Renal cortical epithelial cell (primary cell): ENCODE measurements around the gene NPEPL1. TPM values are rescaled to one million over a fixed set of nuclear protein-coding genes. Genes with fewer than 3 reads are reported as not detected.
"Not testable (repeated sequence)": the region's sequence is repeated elsewhere in the genome, so short reads cannot be mapped to it uniquely, and the experiment has no call there.

Experiments
- DNase-seq: peaks from one replicate; pipeline ENCODE4 v3.0.0-alpha.2; 2011; ENCODE audit warnings: low read depth
- total RNA-seq: library from RNA; depleted of rRNA; stranded (reverse); fragments of >200 nt; gene quantifications from 2 replicates; pipeline ENCODE4 v1.2.3, GENCODE V29; 2014

NPEPL1 gene
- total RNA-seq, 1 donor from 2014 or later: 19.5 TPM

DNA sequence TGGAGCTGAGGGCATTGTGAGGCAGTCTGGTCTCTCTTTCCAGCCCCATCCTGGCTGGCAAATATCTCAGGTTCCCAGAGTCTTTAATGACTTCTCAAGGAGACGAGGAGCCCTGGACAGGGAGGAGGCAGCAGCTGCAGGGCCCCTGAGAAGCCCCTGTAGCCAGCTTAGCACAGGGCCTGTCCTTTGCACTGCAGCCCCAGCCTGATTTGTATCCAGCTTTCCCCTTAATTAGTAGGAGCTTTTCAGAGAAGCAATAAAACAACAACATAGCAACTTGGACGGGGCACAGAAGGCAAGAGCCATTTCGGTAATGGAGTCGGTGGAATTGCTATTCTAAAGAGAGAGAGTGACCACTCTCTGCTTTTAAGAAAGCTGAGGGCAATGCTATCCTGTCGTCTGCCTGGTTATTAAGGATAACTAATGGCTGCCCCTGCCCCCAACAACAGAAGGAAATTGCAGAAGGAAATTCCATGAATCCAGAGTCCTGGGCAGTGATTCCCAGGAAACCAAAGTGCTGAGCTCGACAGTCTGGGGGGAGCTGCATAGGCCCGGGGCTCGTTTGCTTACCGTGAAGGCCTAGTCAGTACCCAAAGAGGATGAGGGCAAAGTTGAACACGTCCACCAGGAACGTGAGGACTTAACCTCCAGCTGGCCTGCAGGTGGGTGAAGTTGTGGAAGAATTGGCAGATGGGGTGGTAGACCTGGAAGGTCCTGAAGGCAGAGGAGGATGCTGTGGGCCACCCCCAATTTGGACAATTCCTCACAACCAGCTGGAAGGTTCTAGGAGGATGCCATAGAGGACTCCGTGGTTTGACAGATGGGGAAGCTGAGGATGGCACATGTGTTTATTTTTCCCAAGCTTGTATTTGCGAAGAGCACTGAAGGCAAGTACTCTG lies 50.3 kb downstream of the NPEPL1 start:
- no peak for DNase-seq

DNA sequence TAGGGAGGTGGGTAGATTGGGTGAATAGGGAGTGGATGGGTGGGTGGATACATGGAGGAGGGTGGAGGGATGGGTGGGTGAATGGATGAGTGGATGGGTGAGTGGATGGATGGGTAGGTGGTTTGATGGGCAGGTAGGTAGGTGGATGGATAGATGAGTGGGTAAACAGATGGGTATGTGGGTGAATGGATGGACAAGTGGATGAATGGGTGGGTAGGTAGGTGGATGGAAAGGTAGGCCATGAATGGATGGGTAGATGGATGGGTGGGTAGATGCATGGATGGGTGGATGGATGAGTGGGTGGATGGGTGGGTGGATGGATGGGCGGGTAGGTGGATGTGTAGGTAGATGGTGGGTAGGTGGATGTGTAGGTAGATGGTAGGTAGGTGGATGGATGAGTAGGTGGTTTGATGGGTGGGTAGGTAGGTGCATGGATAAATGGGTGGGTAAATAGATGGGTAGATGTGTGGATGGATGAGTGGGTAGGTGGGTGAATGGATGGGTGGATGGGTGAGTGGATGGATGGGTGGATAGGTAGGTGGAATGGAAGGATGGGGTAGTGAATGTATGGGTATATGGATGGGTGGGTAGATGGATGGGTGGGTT lies 51.4 kb downstream of the NPEPL1 start:
- no peak for DNase-seq

- no peak for DNase-seq
These were observed 52.2 kb downstream of the NPEPL1 start for GRCh38 chr20:58744836-58745235.

GRCh38 chr20:58745391-58745790 lies 52.8 kb downstream of the NPEPL1 start:
- no peak for DNase-seq

DNA sequence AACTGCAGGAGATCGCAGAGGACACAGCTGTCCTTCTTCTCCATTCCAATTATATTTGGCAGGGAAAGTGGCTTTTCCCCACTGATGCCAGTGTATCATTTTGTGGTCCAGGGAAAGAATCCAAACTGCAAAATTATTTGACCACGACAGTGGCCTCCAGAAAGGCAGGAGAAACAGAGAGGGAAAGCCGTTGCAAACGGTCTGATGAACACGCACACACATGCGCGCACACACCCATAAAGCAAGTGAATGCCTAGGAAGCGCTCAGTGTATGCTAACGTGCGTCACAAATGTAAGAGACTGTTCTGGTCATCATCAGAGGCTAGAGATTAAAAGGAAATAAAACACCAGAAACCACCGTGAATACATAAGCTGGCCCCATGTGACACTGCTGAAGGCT lies 54.0 kb downstream of the NPEPL1 start:
- no peak for DNase-seq

- DNase-seq: no peak
These were observed 54.6 kb downstream of the NPEPL1 start for GRCh38 chr20:58747211-58747610.

- DNase-seq: no peak
These were observed 56.0 kb downstream of the NPEPL1 start for GRCh38 chr20:58748618-58749017.

GRCh38 chr20:58749098-58749769 lies 56.6 kb downstream of the NPEPL1 start:
- DNase-seq: no peak

- DNase-seq: no peak
These were observed 57.4 kb downstream of the NPEPL1 start for GRCh38 chr20:58749979-58750378.

DNA sequence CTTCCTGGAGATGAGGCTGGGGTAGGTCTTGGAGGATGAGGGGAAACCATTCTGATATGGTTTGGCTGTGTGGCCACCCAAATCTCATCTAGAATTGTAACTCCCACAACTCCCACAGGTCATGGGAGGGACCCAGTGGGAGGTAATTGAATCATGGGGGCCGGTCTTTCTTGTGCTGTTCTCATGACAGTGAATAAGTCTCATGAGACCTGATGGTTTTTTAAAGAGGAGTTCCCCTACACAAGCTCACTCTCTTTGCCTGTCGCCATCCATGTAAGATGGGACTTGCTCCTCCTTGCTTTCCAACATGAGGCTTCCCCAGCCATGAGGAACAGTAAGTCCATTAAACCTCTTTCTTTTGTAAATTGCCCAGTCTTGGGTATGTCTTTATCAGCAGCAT lies 58.1 kb downstream of the NPEPL1 start:
- DNase-seq: not testable (repeated sequence)

GRCh38 chr20:58751979-58752378 lies 59.4 kb downstream of the NPEPL1 start:
- no peak for DNase-seq

DNA sequence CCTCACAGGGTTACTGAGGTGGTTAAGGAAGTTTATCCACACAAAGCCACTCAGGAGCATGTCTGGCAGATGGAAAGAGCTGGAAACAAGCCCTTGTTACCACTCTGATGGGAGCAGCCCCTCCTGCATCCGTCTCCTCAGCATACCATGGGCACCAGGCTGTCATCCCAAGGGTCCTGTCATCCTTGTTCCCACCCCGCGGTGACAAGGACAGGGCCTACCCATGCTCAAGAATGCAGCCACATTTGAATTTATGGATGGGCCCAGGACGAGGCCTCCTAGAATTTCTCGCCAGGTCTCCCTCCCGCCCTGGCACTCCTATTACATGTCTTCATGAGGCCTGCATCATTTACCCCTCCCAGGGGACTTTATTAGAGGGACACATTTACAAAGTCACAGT lies 60.0 kb downstream of the NPEPL1 start:
- DNase-seq: no peak

- no peak for DNase-seq
These were observed 60.8 kb downstream of the NPEPL1 start for GRCh38 chr20:58753267-58753921.

DNA sequence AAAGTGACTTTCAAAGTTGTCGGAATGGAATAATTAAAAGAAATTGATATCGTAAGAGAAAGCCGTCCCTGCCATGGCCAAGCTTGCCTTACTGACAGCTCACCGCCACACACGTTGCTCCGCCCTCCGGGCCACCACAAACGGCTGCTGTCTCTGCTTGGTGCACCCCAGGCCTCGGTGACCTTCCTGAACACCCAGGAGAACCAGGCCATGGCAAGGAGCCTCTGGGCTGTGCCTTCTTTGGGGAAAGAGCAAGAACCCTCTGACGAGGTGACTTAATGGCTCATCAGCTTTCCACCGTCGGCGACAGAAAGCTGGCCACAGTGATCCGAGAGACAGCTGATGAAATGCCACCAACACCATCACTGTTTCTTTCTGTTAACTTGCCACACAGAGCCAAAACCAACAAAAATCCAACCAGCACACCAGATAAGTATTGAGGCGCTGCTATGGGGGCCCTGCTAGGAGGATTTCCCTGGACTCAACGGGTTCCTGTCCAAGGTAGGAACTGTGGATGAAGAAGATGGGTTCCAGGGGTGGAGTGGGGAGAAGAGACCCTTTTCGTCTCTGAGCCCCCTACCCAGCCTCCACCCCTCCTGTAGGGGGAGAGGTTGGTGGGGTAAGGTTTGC lies 61.4 kb downstream of the NPEPL1 start:
- DNase-seq: no peak

- DNase-seq: no peak
These were observed 62.0 kb downstream of the NPEPL1 start for GRCh38 chr20:58754584-58754983.

DNA sequence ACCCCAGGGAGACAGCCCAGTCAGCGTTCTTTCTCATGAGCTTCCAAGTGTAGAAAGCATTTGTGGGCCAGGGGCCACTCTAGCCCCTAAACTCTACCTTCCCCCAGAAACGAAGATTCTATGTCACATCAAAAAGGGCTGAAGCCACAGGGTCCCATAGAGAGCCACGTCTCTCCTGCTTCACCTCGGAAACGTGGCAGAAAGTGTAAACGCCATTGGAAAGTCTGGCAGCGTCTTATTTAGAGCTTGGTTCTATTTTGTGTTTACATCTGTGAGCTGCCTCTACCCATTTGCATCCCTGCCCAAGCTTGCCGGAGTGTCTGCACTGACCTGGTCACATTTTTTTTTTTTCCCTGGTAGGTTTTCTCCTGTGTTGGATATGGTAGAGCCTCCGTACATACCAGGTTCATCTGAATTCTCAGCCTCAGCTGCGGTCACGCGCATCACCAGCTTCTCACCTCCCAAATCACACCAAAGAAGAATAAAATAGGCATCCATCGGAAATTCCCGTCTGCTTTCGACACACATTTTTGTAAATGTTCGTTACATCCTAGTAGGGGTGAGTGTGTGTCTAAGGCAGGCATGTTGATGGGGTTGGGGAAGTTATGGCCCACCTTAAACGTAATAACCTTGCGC lies 62.6 kb downstream of the NPEPL1 start:
- no peak for DNase-seq

GRCh38 chr20:58755766-58756449 lies 63.3 kb downstream of the NPEPL1 start:
- no peak for DNase-seq

GRCh38 chr20:58756450-58756775 lies 63.8 kb downstream of the NPEPL1 start:
- DNase-seq: no peak

- not testable (repeated sequence) for DNase-seq
These were observed 65.0 kb downstream of the NPEPL1 start for GRCh38 chr20:58757647-58758046.

DNA sequence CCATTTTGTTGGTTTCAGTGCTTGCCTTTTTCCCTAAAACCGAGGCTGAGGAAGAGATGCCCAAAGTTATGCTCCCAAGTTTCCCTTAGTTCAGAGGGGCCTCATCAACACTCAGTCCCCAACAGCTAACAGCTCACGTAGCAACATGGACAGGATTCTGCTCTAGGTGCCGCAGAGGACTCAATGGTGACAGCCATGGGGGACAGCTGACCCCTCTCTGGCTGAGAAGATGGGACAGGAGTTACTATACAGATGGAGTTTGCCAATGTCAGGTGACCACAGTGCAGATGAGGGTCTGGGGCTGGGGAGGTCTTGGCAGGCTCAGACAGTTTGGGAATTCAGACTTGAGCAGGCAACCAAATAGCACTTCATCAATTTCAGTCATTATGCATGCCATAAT lies 67.3 kb downstream of the NPEPL1 start:
- DNase-seq: no peak

DNA sequence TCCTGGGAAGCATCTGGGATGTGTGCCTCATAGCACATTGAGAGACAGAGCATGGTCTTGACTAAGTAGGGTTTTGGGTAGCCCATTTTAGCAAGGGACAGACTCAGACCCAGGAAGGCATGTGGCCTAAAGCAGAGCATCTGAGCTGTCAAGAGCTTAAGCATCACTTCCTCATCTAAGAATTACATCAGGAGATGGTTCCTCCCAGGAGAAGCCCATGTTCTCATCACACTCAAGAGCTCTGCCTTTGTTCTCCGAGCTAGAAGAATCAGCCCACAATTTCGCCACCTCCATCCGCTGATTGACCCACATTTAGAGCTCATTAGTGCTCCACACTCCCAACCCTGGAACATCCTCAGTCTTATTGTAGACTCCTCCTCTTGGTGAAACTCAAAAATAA lies 68.3 kb downstream of the NPEPL1 start:
- no peak for DNase-seq
